HL-60/S4 treated with retinoic acid at 250 ng/mL for 4 days and 3 days (cell line): ENCODE results near the gene CLBA1.

ENCODE experiments used
- in situ Hi-C: fragments of 300-500 bp; cut with MboI; formaldehyde crosslinking; loops from 2 replicates; pipeline ENCODE4 v1.7.0; 2022; ENCODE audit warnings: low sequenced_read_pairs

The CLBA1 gene

GRCh38 chr14:104968153-104968527, 17.4 kb upstream of the CLBA1 start:
- in situ Hi-C loops, result no loop called here

- in situ Hi-C loops, result no loop called here
These were observed 16.8 kb upstream of the CLBA1 start for GRCh38 chr14:104968541-104969401.

DNA sequence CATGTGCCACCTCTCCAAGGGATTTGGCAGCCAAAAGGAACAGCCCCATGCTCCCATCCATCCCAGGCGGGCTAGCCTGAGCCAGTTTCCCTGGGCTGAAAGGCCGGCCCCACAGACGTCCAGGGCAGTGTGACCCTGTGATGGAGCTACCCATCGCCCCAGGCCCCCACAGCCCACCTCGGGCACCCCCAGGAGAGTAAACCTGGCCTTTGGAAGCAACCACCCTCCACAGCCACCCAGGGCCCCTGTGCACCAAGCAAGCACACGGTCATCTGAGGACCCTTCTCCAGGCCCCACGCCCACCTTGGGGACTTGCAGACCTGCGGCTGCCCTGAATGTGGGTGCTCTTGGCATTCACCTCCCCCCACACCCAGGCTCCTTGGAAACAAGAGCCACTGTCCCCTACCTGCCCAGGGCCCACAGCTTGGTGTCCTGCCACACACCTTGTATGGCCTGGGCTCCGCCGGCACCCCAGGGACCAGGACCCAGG, 15.8 kb upstream of the CLBA1 start:
- in situ Hi-C loops, result no loop called here

DNA sequence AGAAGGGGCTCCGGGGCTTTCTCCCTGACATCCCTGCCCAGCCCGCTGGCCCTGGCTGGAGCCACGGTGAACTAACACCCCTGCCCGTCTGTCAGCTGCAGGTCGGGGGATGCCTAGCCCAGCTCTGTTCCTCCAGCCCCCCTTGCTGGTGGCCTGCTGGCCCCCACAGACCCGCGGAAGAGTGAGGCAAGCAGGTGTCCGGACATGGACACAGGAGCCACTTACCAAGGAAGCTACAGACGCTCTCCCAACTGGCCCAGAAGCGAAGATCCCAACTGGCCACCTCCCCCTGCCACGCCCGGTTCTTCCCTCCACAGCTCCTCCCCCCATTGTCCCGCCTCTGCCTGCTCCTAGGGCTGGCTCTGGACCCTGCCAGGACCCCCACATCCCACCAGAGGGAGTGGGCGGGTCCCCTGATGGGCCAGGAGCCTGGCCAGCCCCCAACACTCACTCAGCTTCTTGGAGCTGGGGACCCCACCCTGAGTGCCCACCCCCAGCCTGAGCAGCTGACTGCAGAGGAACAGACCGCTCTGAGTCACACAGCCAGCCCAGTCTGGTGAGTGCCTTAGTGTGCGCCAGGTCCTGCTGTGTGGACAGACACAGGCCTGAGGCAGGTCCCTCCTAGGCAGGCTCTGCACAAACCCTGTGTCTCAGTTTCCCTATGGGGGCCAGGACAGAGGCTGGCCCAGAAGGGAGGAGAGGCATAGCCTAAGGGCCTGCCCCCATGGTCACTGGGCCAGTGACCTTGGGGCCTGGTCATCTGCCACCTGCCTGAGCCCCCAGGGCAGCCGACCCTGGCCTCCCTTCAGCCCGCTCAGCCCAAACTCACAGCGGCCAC, 15.1 kb upstream of the CLBA1 start:
- in situ Hi-C loops, result no loop called here

- in situ Hi-C loops, result no loop called here
These were observed 13.9 kb upstream of the CLBA1 start for GRCh38 chr14:104971447-104972240.

- in situ Hi-C loops, result no loop called here
These were observed 13.1 kb upstream of the CLBA1 start for GRCh38 chr14:104972301-104973134.

DNA sequence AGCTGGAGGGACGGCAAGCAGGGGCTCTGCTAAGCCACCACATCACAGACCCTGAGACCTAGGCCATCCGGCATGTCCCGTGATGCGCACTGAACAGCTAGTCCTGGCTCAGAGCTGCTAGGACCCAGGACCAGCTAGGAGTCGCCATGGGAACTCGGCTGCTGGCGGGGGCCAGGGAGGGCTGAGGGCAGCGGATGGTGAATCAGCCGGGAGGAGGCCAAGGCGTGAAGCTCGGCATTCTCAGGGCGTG, 12.5 kb upstream of the CLBA1 start:
- in situ Hi-C loops, result no loop called here

DNA sequence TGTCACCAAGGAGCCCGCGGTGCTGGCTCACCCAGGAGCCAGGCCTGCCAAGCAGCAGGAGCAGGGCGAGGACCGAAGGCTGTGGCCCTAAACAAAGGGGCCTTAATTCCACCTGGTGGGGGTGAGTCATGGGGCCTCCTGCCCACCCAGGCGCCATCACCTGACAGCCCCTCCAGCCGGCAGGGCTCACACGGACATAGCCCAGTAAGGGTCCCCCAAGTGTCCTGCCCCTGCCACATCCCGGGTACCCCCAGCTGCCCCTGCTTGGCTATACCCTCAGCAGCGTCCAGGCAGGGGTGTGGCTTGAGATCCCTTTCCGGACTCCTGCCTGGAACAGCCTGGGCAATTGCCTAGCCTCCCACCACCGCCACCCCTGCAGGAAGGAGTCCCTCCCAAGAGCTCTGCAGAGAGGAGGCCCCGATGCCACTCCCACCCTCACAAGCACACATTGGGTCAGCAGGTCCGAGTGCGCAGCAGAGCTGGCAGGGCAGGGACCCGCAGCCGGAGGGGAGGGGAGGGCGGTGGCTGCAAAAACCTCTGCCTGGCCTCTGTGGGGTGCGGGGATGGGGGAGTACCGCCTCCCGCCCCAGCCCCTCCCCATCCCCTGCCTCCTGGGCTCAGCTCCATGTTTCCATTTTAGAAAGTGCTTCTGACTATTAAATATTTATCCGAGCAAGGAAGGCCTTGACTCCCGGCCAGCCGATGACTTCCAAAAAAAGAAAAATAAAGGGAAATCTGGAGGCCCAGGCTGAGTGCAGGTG, 12.0 kb upstream of the CLBA1 start:
- in situ Hi-C loops, result no loop called here

DNA sequence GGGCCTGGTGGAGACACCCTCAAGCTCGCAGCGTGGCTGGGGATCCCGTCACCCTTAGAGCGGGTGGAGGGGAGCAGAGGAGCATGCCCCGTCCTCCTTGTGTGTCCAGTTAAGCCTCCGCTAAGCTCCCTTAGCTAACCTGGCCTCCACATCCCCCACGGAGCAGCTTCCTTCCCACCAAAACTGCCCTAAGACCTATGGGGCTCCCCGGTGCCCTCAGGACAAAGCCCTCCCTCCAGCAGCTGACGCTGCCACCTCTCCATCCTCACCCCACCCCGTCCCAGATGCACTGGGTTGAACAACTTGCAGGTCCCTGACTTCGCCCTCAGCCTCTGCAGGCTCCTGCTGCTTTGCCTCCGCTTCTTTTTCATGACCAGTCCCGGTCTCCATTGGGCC, 11.4 kb upstream of the CLBA1 start:
- in situ Hi-C loops, result no loop called here

DNA sequence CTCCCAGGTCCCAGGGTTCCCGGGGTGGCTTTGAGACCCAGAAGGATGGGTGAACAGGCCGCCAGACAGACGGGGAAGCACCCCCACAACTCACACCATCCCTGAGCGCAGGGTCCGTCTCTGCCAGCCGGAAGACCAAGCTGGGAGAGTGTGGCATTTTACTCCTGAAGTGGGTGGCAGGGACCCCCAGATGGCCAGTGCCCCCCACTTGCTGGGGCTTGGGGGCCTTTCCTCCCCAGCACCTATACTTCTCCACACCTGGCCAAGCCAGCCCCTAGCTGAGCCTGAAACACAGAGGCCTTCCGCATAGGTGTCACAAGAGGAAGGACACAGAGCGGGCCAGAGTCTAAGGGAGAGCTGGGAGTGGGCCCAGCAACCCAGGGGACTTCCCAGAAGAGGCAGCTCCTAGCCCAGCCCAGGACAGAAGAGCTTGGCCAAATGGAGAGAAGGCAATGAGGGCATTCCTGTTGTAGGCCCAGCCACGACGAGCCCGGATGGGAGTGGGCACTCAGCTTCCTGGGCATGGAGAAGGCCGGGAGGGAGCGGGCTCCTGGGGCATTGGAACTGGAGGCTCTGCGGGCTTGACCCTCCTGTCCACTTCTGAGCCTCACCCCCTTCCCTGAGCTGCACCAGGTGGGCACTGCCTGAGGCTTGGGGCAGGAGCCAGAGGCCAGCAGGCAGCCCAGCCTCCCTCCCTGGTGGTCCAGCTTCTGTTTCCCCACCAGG, 10.8 kb upstream of the CLBA1 start:
- in situ Hi-C loops, result no loop called here

- in situ Hi-C loops, result no loop called here
These were observed 9.9 kb upstream of the CLBA1 start for GRCh38 chr14:104975481-104976197.

- in situ Hi-C loops, result no loop called here
These were observed 9.2 kb upstream of the CLBA1 start for GRCh38 chr14:104976198-104977007.

GRCh38 chr14:104977008-104977680, 8.4 kb upstream of the CLBA1 start:
- in situ Hi-C loops, result no loop called here

- in situ Hi-C loops, result no loop called here
These were observed 7.6 kb upstream of the CLBA1 start, which contains the start of gene AHNAK2 for GRCh38 chr14:104977681-104978653. AHNAK2 (minus strand) TSS chr14:104978374; CDS start chr14:104978237, 137 bp downstream.

GRCh38 chr14:104978746-104979691, 6.6 kb upstream of the CLBA1 start:
- in situ Hi-C loops, result no loop called here
